ENCODE measurements around the gene RAI2.

Gene RAI2

DNA sequence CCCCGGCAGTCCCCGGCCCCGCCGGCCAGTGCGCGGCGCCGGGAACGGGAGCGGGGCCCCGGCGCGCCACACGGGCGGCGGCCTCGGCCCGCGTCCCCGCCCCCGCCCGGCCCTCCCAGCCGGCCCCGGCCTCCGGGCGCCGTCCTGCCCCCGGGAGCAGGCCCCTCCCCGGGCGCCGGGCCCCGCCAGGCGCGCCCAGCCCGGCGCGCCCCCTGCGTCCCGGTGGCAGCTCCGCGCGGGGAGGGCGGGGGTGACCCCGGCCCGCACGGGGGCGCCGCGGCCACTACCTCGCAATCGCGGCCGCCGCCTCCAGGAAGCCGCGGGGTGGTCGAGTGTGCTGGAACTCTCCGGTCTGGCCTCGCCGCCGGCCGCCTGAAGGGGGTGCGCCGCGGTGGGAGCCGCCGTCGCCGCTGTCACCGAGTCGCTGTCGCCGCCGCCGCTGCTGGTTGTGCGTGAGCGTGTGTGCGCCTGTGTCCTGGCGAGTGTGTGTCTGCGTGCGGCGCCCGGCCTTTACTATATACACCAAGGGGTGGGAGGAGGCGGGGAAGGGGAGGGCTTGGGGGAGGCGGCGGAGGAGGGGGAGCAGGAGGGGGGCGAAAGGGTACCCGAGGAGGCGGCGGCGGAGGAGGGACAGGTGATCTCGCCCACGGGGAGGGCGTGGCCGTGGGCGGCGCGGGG is at the start of gene RAI2:
Gene RAI2, minus strand, starts transcription at position 488 of the 678 bp plus-strand sequence. CDS start 59,288 bp downstream, outside the sequence.
- peak; percentile 11 for DNase-seq

DNA sequence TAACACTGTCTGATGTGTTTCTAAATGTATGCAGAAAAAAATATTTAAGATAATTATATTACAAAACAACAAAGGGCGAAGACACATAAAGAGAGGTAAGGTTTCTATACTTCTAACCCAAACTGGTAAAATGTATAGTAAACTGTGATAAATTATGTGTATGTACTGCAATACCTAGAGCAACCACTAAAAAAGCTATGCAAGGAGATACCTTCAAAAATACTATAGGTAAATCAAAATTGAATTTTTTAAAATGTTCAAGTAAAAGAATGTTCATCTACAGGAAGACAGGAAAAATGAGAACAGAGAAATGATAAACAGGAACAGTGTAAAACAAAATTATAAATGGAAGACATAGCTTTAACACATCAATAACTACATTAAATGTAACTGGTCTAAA is 27.3 kb upstream of the RAI2 start:
- no peak for DNase-seq

DNA sequence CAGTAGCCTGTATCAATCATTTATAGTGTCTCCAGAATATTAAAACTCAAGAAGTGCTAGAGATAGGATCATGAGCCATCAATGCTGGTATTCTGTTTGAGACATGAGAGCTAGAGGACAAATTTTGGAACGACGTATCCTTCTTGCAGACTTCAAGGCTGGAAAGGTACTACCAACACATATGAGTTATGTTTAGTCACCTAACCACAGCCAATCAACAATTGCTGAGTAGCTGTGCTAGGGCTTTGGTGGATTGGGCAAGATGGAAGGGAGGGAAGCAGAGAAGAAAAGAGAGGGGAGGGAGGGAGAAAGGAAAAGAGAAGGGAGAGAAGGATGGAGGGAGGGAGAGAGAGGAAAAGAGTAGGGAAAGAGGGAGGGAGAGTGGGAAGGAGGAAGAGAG is 21.6 kb upstream of the RAI2 start:
- no peak for DNase-seq

DNA sequence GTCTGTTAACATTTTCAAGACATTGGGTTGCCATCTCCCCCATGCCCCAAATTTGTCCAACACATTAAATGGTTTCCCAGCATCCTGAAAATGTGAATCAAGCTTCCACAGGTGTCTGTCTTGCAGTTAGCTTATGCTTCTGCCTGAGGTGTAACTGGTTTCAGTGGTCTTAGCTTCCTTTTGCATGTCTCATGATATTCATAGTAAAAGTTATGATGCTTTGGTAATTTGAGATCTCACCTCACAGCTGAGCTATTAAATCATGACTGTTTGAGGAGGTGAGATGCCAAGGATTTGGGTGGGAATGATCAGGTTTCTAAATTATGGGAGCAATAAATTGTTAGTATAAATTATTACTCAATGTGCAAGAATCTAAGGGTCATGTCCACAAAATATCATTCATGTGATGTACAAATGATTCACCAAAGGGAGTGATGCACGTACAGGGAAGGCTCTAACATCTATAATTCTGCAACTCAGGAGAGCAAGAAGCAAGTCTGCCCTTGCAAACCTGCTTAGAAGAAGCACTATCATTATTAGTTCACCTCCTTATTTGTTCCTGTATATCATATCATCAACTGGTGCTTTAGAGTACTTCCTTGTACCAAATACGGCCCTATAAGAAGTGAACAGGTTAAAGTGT is 17.1 kb upstream of the RAI2 start:
- no peak for DNase-seq

DNA sequence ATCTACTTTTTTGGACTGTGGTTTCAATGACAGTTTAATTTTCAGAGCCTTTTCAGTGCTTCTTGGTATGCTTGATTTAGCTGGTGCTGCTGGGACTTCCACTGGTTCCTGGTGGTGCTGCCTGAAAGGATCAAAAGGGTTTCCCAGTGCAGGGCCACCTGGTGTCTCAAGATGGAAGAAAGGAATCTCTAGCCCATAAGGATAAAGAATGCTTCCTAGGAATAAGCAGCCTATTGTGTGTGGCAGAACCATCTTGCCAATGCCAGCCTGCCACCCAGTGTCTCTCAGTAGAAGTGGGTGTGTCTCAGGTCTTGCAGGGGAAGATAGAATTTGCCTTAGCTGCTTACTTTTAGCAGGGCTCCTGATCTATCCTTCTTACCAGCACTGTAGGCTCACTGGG is 15.0 kb upstream of the RAI2 start:
- no peak for DNase-seq

DNA sequence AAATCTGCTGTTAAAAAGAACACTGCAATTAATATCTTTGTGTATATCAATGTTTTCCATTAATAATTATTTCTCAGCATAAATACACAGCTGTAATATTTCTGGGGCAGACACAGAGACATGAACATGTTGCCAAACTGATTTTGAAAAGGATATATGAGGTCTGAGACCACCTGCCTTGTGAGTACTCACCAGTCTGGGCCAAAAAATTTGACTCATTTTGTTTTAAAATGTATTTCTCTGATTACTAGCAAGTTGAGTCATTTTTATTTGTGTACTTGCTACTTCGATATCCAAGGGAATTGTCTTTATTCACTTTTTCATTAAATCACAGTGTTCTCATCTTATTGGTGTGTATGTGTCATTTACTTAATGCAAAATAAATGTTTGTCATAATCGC is 8.5 kb upstream of the RAI2 start:
- DNase-seq = no peak

DNA sequence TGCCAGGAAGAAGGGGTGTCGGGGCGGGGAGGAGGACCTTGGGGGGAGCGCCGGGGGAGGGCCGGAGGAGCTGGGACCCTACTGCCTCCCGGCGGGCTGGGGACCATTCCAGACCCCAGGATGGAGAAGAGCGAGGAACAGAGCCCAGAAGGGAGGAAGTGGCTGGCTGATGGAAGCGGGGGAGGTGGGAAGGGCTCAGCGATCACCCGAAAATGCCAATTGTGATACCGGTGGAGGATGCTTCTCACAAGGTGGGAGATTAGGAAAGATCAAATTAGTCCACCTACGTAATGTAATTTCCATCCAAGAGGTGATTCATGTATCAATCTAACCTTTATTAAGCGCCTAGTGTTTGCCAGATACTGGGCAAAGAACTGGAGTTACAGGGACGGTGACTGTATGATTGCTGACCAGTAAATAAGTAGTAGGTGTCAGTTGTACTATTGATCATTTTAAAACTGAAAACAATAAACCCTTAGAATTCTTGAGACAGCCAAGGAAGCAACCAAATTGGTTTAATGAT is 452 bp upstream of the RAI2 start:
- no peak for DNase-seq

DNA sequence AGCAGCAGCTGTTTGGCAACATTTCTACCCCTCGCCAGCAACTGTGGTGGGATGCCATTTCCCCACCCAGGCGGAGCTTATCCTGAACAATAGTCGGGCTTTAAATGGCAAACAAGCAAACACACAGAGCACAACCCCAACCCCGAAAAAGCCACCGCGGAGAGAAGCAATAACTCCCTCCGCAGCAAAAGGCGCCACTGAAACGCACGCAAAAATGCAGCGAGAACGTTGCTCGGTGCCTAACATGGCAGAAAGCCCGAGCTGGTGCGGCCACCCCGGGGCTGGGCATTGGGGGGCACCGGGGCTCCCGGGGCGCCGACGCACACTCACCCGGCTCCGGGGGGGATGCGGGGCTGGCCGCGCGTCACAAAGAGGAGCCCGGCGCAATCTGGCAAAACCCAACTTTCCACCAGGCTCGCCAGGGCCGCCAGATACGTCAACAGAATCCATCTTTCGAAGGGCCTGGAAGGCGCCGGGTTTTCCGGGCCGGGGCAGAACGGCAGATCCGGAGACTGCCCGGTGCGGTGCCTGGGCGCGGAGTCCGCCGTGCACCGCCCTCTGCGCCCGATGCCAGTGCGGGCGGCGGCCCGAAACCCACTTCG is 818 bp downstream of the RAI2 start:
- no peak for DNase-seq

DNA sequence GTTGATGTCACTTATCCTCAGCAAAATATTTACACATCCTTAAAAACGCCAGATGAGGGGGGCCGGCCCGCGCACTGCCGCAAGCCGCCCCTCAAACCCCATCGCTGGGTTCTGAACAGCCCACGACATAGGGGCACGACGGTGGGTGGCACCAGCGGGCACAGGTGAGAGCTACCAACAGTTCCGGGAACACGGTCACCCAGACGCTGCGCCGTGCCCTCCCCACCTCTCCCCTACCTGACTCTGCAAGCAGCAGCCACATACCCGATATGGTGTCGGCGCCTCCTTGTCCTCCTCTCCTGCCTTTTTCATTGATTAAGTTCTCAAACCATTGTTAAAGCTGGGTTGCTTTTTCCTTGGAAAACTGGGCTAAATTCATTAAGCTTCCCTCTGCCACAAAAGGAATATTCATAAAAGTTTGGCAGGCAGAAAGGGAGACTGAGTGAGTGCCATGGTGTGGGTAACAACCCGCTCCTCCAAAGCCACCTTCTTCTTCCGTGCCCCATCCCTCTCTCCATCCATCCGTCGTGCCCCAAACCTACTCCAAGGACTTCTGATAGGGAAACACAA is 1.4 kb downstream of the RAI2 start:
- DNase-seq = peak; percentile 25

DNA sequence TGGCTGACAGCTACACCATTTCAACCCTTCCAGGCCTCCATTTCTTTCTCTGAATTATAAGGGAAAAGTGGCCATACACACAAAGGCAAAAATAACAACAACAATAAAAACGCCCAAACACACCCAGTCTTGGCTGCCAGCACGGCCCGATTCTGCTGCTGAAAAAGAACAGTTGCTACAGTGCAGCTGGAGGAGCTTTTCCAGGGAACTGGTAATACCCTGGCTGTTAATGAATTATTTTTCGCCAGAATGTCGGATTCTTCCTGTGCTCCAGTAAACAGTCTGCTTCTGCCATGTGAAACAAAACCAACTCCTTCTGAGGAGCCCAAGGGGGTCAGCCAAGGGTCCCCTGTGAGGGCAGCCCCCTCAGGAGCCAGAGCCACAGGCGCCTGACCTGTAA is 6.6 kb downstream of the RAI2 start:
- DNase-seq = no peak

DNA sequence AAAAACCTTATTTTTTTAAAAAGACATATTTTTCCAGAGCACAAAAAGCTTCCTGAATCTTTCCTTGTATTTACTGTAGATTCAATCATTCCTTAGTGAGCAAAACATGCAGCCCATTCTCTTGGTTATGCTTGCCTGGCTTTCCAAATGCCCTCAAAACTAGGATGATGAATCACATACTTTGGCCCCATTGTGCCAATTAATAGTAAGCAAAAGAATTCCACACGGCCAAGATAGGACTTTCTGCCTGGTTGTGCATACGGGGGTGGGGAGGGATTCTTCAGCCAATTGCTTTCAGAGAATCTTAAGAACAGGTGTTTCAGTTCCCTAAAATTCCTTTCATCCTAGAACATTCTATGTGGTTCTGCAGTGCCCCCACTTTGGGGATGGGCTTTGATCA is 7.0 kb downstream of the RAI2 start:
- DNase-seq = no peak

DNA sequence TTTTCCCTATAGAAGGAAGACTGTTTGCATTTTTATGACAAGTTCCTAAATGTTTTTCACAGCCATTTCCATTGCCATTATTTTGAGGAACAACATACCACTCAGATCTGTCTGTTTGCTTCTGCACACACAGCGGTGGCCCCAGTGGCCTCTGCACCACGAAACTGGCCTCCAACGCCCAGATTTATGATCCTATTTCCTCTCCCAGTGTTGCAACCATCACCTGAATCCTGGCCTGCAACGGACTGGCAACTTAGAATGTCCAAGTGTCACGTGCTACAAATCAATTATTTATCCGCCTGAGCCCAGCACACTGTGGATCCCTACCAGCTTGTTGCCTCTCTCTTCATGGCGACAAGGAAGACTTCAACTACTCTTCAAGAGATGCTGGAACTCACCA is 9.2 kb downstream of the RAI2 start:
- DNase-seq = no peak

DNA sequence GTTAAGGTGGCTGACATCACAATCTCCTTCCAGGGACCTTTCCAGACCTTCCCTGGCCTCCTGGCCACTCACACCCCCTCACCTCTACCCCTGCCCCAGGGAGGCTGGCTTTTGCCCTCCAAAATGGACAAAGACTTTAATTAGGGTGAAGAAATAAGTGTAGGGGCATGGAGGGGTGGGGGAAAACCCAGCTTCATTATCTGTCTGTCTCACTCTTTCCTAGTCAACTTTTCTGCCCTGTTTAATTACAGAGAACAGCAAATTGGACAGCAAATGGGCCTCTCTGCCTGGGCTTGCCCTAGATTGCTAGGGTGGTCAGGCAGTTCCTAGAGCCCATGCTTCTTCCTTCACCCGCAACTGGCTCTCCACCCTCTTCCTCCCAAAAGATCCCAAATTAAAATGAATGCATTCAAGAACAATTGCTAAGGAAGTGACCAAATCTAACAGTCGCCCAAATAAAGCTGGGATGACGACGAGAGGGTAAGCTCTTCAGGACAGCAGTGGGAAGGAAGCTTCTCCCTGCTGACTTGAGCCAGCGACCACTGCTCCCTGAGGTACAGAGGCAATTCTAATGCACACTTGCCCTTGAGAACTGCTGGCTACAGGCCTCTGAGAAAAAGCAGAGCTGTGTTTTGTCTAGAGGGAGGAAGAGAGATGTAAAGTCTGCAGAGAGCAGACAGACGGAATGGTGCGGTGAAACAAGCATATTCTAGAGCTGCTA is 12.4 kb downstream of the RAI2 start:
- DNase-seq = no peak

DNA sequence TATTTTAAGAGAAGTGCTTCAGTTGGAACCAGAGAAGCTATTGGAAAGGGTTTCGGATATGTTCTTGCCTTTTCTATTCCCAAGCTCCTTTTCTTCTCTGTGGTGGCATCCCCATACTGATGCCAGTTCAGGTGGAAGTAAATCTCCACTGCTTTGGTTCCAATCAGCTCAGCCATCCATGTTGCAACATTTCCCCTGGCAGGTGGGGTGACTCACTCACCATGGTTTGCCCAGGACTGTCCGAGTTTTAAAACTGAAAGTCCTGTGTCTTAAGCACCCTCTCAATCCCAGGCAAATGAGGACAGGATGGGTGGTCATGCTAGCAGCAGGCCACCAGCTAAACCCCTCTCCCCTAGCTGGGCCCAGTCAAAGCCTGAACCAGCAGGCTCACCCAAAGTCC is 15.1 kb downstream of the RAI2 start:
- DNase-seq = no peak

DNA sequence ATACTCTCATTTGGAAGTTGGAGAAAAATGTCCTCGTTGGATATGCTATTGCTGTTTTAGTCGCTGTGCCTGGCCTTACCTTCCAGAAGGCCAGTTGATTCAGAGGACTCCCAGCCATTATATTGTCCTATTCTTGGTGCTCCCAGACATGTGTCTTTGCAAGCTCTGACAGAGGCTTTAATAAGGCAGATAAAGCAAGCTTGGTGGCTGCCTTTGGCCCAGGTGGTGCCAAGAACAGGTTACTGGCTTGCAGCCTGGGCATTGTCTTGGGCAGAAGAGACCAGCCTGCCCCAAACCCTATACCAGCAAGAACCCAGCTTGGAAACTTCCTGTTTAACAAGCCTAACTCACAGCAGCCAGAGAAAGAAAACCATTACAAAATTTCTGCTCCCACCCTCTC is 16.9 kb downstream of the RAI2 start:
- no peak for DNase-seq

DNA sequence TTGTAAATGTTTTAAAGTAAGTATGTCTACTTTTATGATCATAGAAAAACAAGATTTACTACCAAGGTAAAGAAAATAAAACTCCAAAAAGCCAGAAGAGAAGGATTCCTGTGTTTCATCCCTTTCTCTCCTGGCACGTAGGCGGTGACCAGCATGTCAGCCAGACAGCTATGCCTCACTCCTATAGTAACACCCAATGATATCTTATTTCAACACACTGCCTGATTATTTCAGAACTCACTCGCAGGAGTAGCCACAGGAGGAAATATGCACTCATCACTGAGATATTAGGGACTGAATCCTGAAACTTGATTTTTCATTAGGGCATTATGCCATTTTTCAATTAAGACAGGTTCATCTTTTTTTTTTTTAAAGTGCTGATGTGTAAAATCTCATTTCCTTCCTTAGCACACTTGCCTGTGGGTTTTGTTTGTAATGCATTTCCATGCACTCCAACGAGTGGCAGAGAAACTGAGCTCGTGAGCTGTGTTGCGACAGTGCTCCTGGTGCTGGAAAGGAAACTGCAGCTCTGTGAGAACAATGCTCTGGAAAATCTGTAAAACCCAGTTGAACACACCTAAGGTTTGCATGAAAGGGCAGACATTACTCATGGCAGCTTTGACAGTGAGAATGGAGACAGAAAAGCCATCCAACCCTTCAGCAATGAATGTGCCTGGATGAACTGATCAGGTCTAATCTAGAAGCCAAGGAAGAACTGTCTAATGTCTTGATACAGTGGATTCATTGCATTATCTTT is 18.2 kb downstream of the RAI2 start:
- DNase-seq = no peak

DNA sequence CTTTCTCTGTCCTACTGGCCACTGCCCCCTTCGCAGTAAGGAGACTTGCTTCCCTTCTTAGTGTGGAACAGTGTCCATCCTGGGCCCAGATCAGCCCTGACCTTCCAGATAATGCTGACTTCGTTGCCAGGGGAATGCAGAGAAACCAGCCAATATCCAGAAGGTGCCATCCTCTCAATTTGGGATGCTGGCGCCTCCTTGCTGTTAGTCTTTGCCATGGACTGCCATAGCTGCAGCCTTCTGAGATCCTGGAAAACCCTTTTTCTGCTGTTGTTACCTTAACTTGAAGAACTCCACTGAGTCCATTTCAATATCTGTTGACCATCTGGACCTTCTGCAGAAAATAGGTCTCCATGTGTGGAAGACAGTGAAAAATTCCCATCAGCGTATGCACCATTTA is 21.8 kb downstream of the RAI2 start:
- DNase-seq = no peak

DNA sequence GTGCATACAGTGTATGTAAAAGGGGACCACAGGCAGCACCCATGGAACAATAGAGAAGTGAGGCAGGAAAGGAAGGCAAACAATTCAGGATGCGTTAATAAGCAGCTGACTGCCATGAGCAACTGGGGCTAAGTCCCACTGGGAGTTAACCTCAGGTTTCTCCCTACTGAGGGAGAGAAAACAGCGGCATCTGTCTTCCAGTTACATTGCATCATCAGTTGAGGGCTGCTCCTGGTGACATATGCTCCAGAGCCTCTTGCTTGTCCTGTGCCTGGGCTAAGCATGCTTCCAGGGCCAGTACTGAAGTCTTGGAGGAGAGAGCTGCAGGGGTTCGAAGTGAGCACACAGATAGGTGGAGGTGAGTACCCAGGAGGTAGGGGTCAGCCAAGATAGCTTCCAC is 24.3 kb downstream of the RAI2 start:
- no peak for DNase-seq

DNA sequence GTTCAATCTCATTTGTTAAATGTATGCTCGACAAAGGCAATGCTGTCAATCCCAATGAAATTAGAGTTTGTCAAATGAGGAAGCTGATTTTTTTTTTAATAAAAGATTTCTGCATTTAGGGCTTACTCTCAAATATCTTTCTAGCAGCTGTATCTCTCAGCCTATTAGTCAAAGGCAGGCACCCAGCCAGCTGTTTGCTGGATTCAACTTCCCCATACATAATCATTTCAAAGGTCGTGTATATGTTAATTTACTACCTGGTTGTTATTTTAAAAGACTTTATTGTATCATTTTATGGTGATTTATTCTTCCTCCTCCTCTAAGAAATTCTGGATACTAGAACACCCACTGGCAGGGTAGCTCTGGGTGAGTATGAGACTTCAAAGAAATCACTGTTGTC is 27.1 kb downstream of the RAI2 start:
- DNase-seq = no peak

DNA sequence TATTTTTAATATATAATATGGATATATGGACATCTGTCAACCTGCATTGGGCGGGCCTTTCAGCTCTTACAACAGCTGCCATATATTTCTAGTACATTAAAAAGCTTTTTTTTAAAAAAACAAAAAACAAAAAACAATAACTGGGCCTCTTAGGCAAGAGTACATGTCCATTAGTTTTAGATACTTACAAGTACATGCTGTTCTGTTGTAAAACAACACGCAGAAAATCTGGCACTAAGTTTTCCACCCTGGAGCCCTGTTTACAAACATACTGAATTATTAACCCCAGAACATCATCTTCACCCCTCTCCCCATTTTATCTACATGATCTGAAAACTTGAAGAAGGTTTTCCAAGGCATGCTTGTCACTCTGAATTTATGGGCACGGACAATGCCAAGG is 29.8 kb downstream of the RAI2 start:
- DNase-seq = no peak

DNA sequence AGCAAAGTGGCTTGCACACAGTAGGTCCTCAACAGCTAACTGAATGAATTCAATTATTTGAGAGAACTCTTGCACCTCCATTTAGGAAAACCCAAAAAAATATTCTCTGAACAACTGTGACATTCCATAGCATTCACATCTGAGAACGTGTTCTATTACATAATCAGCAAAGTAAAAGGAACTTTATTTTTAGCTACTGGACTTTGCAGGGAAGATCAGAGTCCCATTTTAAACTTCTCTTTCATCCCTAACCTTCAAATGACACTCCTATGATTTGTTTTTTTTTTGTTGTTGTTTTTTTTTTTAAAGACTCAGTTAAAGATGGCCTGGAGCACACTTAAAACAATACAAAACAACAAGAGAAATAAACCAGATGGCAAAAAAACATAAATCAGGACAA is 30.9 kb downstream of the RAI2 start:
- DNase-seq = no peak

DNA sequence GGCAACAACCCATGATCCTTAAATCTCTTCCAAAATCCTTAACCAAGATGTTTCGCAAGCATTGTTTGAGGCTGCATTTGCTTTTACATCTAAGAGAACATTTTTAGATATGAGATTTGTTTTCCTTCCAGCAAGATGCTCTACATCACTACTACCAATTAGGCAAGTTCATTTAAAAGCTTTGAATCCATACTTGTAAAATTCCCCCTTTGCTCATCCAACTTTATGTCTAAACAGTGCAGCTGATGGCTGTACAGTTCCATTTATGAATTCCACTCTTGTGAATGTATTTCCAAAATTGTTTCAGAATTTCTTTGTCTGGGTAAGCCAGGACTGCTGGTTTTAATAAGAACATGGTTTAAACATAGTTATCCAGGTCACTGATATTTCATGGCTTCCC is 31.5 kb downstream of the RAI2 start:
- DNase-seq = no peak

DNA sequence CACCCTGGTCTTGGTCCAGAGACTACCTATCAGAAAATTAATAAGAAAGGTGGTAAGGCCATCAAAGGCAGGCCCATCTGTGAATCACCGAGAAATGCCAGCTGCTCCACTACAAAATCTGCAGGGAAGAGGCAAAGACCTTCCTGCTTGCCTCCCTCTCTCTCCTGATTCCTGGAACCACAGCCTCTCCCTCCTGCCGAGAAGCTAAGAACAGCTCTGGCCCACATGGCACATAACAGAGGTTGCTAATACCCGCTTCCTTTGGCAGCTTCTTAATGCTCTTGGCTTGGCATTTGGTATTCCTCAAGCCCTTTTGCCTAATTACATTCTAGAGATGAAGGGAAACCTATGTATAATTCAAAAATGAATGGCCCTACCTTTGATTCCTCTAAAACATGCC is 32.9 kb downstream of the RAI2 start:
- DNase-seq = no peak
